ENCODE data around the gene PRDX6.
"Not testable (repeated sequence)": the region's sequence is repeated elsewhere in the genome, so short reads cannot be mapped to it uniquely, and the experiment has no call there.

Gene PRDX6, protein sequence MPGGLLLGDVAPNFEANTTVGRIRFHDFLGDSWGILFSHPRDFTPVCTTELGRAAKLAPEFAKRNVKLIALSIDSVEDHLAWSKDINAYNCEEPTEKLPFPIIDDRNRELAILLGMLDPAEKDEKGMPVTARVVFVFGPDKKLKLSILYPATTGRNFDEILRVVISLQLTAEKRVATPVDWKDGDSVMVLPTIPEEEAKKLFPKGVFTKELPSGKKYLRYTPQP

DNA sequence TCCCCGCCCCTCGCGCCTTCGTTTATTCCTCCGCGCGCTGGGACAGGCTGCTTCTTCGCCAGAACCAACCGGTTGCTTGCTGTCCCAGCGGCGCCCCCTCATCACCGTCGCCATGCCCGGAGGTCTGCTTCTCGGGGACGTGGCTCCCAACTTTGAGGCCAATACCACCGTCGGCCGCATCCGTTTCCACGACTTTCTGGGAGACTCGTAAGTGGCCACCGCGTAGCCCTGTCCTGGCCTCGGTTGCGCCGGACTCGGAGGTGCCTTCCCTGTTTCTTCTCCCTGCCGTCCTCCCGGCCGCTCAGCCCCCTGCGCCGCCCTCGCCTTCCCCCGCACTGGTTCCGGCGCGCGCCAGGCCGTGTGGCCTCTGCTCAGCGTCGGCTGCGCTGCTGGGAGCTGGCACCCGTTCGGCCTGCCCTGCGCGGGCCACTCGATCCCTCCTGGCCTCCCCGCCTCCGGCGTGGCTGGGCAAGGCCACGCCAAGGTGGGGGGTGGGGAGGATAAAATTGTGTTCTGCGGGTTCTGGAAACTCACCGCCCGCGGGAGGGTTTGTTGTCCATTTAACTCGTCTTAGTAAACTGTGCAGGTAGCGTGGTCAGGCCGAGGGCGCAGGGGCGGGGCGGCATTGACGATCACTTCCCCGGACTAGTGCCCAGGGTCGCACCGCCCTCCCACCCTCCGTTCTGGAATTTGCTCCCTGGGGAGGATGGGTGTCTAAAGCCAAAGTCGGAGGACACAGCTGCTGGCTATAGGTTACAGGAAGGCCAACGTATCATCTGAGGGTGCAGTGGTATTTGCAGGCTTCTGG lies at the start of gene PRDX6:
PRDX6 (plus strand) TSS at position 50 of the 808 bp plus-strand sequence; CDS start at position 113, 63 bp downstream.
- DNase-seq (ENCODE audit: insufficient read length, low spot score) = peak; percentile 29
- no peak for FAIRE-seq

DNA sequence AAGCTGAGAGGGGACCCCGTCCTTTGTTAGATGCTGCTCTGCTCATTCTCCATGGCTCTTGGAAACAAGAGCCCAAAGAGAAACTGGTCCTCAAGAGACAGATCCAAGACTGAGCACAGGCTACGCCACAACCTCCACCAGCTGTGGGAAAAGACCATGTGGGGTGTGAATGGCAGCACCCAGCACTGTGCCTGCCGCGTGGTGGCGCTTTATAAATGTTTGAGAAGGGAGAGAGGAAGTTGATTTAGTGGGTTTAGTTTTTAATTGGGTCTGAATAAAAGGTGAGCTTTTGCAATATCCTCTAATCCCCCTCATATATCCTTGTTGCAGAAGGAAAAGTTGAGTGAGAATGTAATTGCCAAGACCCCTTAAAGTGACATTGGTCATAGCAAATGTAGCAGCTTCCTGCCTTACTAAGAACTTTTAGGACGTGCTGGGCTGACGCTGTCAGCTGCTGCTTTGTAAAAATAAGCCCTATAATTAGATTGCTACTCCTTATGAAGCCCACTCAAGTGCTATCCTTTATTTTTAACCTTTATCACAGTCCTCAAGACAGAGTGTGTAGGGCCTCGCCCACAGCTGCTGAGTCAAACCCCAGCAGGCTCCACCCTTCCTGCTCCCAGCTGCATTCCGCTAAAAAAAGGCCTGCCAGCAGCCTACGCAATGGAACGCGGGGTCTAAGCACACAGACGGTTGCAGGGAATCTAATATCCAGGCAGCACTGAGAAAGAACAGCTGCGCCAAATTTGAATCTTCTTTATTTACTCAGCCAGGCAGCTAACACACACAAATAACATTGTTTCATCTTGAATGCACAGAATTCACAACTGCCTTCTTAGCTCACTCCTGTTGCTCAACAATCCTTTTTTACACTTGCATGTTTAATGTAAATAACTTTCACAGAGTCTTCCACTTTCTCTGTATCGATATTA lies 47.4 kb upstream of the PRDX6 start:
- peak; percentile 67 for DNase-seq (ENCODE audit: insufficient read length, low spot score)
- peak; percentile 64 for FAIRE-seq

DNA sequence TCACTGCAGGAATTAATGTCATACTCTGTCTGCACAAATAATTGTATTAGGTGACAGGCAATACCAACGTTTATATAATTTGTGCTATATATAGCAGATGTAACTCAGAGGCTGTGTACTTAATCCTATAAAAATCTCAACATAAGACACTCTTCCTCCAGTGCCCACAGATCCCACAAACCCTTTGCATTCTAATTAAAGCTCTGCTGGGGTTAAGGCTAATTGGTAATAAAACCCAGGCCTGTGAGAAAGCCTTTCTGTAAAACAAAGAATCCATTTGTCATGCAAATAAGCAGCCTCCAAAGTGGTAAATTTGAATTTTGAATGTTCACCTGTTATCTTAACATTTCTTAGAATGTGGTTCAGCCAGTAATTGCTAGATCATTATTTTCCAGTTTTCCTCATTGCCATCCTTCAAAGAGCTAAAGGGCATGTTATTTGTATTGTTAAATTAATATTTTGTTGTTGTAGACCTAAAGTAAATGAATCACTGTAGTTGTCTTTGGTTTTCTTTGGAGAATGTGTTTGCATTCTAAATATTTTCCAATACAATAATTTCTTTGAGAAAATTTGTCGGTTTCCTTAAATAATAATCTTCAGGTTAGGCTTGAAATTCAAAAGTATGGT lies 46.3 kb upstream of the PRDX6 start:
- no peak for DNase-seq (ENCODE audit: insufficient read length, low spot score)

DNA sequence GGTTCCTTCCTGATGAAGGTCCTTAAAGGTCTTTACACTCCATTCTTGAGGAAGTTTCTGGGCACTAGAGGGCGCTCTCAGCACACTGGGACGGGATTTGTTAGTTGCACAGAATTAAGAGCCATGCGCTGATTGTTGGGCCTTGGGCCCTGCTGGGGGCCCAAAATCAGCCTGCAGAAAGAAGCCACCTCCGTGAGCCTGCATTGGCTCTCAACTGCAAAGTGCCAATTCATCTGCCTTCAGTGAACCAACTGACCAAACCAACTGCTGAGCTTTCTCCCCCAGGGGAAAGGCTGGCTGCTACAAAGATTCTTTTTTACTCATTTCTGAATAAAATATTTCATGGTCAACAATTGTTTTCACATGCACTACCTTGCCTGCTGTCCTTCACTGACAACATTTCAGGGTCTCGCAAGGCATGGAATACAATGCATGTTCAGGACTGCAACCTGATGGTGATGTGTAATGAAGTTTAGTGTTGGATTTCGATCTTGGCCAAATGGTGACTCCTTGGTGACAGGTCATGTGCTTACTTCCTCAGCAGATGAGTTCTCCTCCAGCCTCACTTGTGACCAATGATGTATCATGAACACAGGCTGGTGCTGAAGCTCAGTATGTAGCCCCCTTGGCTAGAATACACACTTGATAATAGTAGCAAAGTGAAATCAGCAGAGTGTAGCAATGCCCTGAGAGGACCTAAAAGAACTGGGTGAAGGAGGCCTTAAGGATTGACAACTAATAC lies 45.7 kb upstream of the PRDX6 start:
- DNase-seq (ENCODE audit: insufficient read length, low spot score) (peak; percentile 63), FAIRE-seq (no peak)

More for the DNA sequence above, 46.3 kb upstream of the PRDX6 start:
- no peak for FAIRE-seq

GRCh38 chr1:173432331-173432730 lies 44.8 kb upstream of the PRDX6 start:
- no peak for DNase-seq (ENCODE audit: insufficient read length, low spot score)
- FAIRE-seq = no peak

GRCh38 chr1:173433751-173434326 lies 43.3 kb upstream of the PRDX6 start:
- FAIRE-seq (no peak), DNase-seq (ENCODE audit: insufficient read length, low spot score) (no peak)

GRCh38 chr1:173436841-173437428 lies 40.2 kb upstream of the PRDX6 start:
- no peak for DNase-seq (ENCODE audit: insufficient read length, low spot score)

GRCh38 chr1:173438675-173439074 lies 38.5 kb upstream of the PRDX6 start:
- FAIRE-seq (no peak), DNase-seq (ENCODE audit: insufficient read length, low spot score) (no peak)

More at GRCh38 chr1:173436841-173437428, 40.2 kb upstream of the PRDX6 start:
- no peak for FAIRE-seq

- DNase-seq (ENCODE audit: insufficient read length, low spot score) (no peak), FAIRE-seq (no peak)
These were observed 36.7 kb upstream of the PRDX6 start for GRCh38 chr1:173440430-173440829.

DNA sequence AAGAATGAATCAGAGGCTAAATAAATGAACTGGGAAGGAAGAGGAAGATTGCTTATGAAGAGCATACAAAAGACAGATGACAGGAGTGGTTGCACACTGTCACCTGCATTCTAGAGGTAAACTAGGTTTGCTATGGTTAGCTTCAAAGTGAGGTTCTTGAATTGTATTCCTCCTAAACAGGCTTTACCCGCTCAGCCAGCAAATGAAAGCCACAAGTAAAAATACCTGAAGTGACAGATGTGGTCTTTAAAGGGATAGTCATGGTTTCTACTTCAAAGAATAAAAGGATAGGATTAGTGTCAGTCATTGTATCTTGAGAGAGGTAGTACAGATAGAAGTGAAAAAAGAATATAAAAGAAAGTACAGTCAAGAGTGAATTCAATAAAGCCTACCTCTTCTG lies 32.4 kb upstream of the PRDX6 start:
- FAIRE-seq (no peak), DNase-seq (ENCODE audit: insufficient read length, low spot score) (no peak)

DNA sequence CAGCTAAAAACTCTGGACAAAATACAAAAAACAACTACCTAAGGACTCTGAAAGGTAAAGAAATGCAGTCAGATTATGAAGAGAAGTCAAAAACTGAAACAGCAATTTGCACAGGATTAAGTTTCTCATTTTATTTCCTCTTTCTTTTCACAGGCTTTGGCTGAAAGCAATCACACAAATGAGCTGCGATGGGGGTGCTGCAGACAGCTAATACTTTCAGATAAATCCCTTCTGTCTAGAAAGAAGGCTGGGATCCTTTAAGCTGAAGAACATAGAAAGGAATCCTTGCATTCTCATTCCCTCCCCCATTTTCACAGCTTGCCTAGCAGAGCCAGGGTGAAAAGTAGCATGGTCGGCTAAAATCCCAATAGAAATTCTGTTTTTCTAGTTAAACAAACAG lies 32.0 kb upstream of the PRDX6 start:
- no peak for FAIRE-seq
- no peak for DNase-seq (ENCODE audit: insufficient read length, low spot score)

DNA sequence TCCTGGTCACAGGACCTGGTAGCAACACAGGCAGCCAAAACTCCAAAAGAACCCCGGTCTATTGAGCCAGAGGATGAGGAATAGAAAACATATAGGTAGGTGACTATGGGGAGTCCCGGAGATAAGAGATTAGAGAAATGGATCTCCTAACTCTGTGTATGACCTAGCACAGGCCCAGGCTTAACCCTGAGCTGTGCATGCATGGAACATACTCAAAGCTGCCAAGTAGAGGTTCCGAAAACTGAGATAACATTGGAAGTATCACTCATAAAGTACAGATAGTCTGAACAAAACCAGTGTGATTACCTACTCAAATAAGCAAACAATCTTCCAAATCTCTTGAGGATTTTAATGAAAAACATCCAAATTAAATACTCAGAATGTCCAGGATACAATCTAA lies 31.5 kb upstream of the PRDX6 start:
- FAIRE-seq (no peak), DNase-seq (ENCODE audit: insufficient read length, low spot score) (no peak)

DNA sequence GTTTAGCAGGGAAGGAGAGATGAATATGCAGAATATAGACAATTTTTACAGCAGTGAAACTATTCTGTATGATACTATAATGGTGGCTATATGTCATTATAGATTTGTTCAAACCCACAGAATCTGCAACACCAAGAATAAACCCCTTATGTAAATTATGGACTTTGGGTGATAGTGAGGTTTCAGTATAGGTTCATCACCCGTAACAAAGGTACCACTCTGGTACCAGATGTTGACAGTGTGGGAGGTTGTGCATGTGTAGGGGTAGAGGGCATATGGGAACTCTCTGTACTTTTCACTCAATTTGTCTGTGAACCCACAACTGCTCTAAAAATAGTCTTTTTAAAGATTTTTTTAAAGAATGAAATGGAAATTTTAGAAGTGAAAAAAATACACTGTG lies 29.9 kb upstream of the PRDX6 start:
- no peak for FAIRE-seq
- DNase-seq (ENCODE audit: insufficient read length, low spot score) = no peak

DNA sequence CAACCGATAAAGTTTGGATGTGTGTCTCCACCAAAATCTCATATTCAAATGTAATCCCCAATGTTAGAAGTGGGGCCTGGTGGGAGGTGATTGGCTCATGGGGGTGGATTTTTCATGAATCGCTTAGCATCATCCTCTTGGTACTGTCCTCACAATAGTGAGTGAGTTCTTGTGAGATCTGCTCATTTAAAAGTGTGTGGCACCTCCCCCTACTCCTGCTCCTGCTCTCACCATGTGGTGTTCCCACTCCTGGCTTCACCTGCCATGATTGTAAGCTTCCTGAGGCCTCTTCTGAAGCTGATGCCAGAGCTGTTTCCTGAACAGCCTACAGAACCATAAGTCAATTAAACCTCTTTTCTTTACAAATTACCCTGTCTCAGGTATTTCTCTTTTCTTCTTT lies 28.2 kb upstream of the PRDX6 start:
- no peak for DNase-seq (ENCODE audit: insufficient read length, low spot score)
- FAIRE-seq = no peak

DNA sequence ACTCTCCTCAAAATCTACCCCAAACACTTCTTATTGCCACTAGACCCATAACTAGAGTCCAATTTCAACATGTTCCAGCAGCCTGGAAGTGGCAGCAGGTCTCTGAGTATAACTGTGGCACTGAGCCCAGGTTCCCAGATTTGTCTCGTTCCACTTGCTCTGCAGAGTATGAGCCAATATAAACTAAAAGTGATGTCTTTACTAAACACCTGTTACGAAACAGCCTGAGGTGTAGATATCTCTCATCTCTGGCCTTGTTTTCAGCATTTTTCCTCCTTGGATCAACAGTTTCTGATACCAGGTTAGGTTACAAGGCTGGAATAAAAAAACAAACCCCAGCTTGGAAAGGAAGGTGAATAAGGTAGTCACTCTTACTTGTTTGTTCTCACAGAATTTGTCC lies 25.2 kb upstream of the PRDX6 start:
- DNase-seq (ENCODE audit: insufficient read length, low spot score) (no peak), FAIRE-seq (no peak)

DNA sequence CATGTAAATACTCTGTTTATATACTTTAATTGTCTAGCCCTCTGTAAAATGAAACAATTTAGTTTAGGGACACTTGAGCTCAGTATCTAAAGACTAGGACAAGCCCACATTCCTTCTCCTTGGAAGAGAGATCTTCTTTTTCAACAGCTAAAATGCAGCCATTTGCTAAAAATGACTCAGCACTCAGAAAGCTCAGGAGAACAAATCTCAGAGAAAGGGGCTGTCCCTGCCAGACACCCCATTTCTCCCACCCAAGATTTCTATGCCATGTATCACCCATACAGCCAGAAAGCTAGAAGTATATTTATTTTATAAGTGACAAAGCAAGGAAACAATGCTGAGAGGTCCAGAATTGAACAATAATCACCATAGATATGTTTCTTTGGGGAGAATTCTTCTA lies 23.2 kb upstream of the PRDX6 start:
- DNase-seq (ENCODE audit: insufficient read length, low spot score) (no peak), FAIRE-seq (no peak)

DNA sequence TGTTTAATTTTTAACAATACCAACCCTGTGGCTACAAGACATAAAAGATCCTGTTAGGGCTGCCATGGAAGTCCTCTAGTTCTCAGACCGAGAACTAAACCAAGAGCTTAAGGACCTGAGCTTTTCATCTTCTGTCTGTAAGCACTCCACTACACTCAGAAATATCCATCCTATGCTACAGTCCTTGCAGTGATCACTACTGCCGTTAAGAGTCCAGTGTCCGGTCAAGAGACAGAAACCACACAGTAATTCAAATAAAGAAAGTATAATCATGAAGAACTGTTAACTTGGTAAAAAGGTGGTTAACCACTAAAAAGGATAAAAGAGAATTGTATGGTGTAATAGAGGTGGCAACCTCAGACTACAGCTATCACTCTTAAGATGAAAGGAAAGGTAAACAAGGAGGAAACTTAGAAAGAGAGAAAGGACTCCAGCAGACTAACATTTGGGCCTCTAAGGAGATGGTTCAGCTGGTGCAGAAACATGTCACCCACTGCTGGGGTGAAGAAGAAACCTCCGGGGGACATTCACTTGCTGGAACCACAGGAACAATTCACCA lies 22.1 kb upstream of the PRDX6 start:
- FAIRE-seq (no peak), DNase-seq (ENCODE audit: insufficient read length, low spot score) (no peak)

DNA sequence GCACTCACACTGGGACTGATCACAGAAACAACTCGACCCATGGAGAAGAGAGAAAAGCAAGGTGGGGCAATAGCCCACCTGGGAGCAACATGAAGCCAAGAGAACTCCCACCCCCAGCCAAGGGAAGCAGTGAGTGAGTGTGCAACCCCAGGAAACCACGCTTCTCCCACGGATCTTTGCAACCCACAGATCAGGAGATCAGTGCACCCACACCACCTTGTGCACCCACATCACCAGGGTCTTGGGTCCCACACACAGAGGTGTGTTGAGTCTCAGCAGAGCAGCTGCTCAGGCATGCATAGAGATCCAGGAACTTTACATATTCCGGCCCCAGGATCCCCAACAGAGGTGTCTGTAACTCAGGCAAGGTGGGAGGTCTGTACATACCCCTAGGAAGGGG lies 17.2 kb upstream of the PRDX6 start:
- FAIRE-seq (no peak), DNase-seq (ENCODE audit: insufficient read length, low spot score) (no peak)

- not testable (repeated sequence) for FAIRE-seq; DNase-seq (ENCODE audit: insufficient read length, low spot score)
These were observed 14.5 kb upstream of the PRDX6 start for GRCh38 chr1:173462666-173463065.
